Activated CD4-positive, alpha-beta T cell treated with anti-CD3 and anti-CD28 coated beads, Interleukin-2, amount 50 U/mL, for 1 hour (primary cell): ENCODE measurements around the gene B3GNT7.
"Not testable (repeated sequence)": the region's sequence is repeated elsewhere in the genome, so short reads cannot be mapped to it uniquely, and the experiment has no call there.

Experiments used
- DNase-seq: peaks from one replicate; pipeline ENCODE4 v3.0.0-alpha.2; 2020

The B3GNT7 gene

GRCh38 chr2:231387904-231388724 is 7.4 kb upstream of the B3GNT7 start:
- no peak for DNase-seq

GRCh38 chr2:231388725-231389346 is 6.7 kb upstream of the B3GNT7 start:
- DNase-seq: no peak

GRCh38 chr2:231390667-231391066 is 4.8 kb upstream of the B3GNT7 start:
- no peak for DNase-seq

GRCh38 chr2:231391981-231392380 is 3.5 kb upstream of the B3GNT7 start:
- no peak for DNase-seq

GRCh38 chr2:231392431-231393148 is 2.9 kb upstream of the B3GNT7 start:
- no peak for DNase-seq

GRCh38 chr2:231393149-231394131 is 2.1 kb upstream of the B3GNT7 start:
- no peak for DNase-seq

- no peak for DNase-seq
Measured at GRCh38 chr2:231394211-231395141, 1.0 kb upstream of the B3GNT7 start.

- no peak for DNase-seq
Measured at GRCh38 chr2:231396058-231396821, 730 bp downstream of the B3GNT7 start.

GRCh38 chr2:231397011-231397927 is 1.8 kb downstream of the B3GNT7 start:
- DNase-seq: no peak

- no peak for DNase-seq
Measured at GRCh38 chr2:231397928-231398294, 2.4 kb downstream of the B3GNT7 start.

- no peak for DNase-seq
Measured at GRCh38 chr2:231398585-231398984, 3.1 kb downstream of the B3GNT7 start.

- no peak for DNase-seq
Measured at GRCh38 chr2:231399046-231399852, 3.7 kb downstream of the B3GNT7 start.

GRCh38 chr2:231399853-231400680 is 4.6 kb downstream of the B3GNT7 start:
- DNase-seq: no peak

GRCh38 chr2:231400681-231401080 is 5.2 kb downstream of the B3GNT7 start:
- DNase-seq: not testable (repeated sequence)

- DNase-seq: not testable (repeated sequence)
Measured at GRCh38 chr2:231401101-231401500, 5.6 kb downstream of the B3GNT7 start.

- not testable (repeated sequence) for DNase-seq
Measured at GRCh38 chr2:231403421-231404182, 8.1 kb downstream of the B3GNT7 start.

- not testable (repeated sequence) for DNase-seq
Measured at GRCh38 chr2:231404183-231404578, 8.7 kb downstream of the B3GNT7 start.
